Mucosa of descending colon (tissue), 3 donors: ENCODE results near the gene CPNE4. TPM values are rescaled to one million over a fixed set of nuclear protein-coding genes. Genes with fewer than 3 reads are reported as not detected.
"Not testable (repeated sequence)": the region's sequence is repeated elsewhere in the genome, so short reads cannot be mapped to it uniquely, and the experiment has no call there.

Source experiments
- ATAC-seq: fragments of 200-7000 bp; cut with Tn5 transposase; one replicate; pipeline ENCODE4 v1.9.1; 2020; ENCODE audit warnings: mild to moderate bottlenecking, moderate library complexity
- DNase-seq, 3 donors: peaks; one replicate each; pipeline ENCODE4 v3.0.0-alpha.2; 2020
- H3K36me3 ChIP-seq: fragments of 200-600 bp; one replicate; pipeline ENCODE4 v1.8.0; 2021; ENCODE audit warnings: low read depth, mild to moderate bottlenecking
- H3K4me1 ChIP-seq: fragments of 200-600 bp; one replicate; pipeline ENCODE4 v1.8.0; 2021; ENCODE audit warnings: low read depth, mild to moderate bottlenecking
- H3K4me3 ChIP-seq: fragments of 200-600 bp; one replicate; pipeline ENCODE4 v1.8.0; 2021; ENCODE audit warnings: mild to moderate bottlenecking
- H3K9me3 ChIP-seq: fragments of 200-600 bp; one replicate; pipeline ENCODE4 v1.8.0; 2021; ENCODE audit warnings: mild to moderate bottlenecking
- CTCF ChIP-seq: fragments of 200-600 bp; IDR thresholded peaks from one replicate; pipeline ENCODE4 v1.8.0; 2022; ENCODE audit warnings: antibody characterized with exemption, mild to moderate bottlenecking
- intact Hi-C, 2 donors: fragments of 100-400 bp; cut with DNase I in 1 of 2; cut with micrococcal nuclease in 1 of 2; formaldehyde crosslinking; loops; one replicate each; pipeline versions ENCODE4 v1.11.0 to v1.11.1; 2022; cut with DNase I, micrococcal nuclease
- total RNA-seq, 3 donors: library from RNA; stranded (reverse); fragmentation: NEBNext Ultra II Directional in 2 of 3; extraction: Animal tissue kit (Norgen Biotek cat#: 25700) in 2 of 3; gene quantifications; one replicate each; pipeline versions ENCODE4 v1.2.1 to v1.2.4, GENCODE V29; 2021 to 2023
- donor health status: DM: no; HTN: no; CAD: no; lungs with moderate emphysema.
- donor health status: DM: no; HTN: no; CAD: no.
- donor health status: DM: no; HTN: yes; CAD: no.

Gene CPNE4
- total RNA-seq, 3 donors from 2014 or later, result 0.96 to 3.0 (median 1.1) TPM

GRCh38 chr3:131896285-131896684, 138.5 kb downstream of the CPNE4 start:
- Histone ChIP-seq H3K36me3 (no peaks in the 10 kb centered on the region), H3K4me1 (no peaks in the 10 kb centered on the region), H3K4me3 (no peak overlapping the region), H3K9me3 (no peaks in the 10 kb centered on the region)
- no peak for DNase-seq
- intact Hi-C loops, result no loop called here
- ATAC-seq, result no peak
- no peak for TF ChIP-seq CTCF

- Histone ChIP-seq H3K4me1 (no peaks in the 10 kb centered on the region), H3K4me3 (no peak overlapping the region), H3K36me3 (no peaks in the 10 kb centered on the region), H3K9me3 (no peaks in the 10 kb centered on the region)
- DNase-seq (no peak), ATAC-seq (no peak)
- intact Hi-C loops, result no loop called here
- no peak for TF ChIP-seq CTCF
Observed at GRCh38 chr3:131895766-131896165, 139.0 kb downstream of the CPNE4 start.

GRCh38 chr3:131892331-131892730, 142.5 kb downstream of the CPNE4 start:
- Histone ChIP-seq H3K4me1 (no peaks in the 10 kb centered on the region), H3K9me3 (no peaks in the 10 kb centered on the region), H3K4me3 (no peak overlapping the region), H3K36me3 (no peaks in the 10 kb centered on the region)
- intact Hi-C loops, result no loop called here
- TF ChIP-seq CTCF, result no peak
- DNase-seq (no peak), ATAC-seq (no peak)

GRCh38 chr3:131885871-131886270, 148.9 kb downstream of the CPNE4 start:
- H3K4me1 ChIP-seq, ATAC-seq, H3K9me3 ChIP-seq, H3K4me3 ChIP-seq, intact Hi-C loops, H3K36me3 ChIP-seq, DNase-seq: not testable (repeated sequence)

DNA sequence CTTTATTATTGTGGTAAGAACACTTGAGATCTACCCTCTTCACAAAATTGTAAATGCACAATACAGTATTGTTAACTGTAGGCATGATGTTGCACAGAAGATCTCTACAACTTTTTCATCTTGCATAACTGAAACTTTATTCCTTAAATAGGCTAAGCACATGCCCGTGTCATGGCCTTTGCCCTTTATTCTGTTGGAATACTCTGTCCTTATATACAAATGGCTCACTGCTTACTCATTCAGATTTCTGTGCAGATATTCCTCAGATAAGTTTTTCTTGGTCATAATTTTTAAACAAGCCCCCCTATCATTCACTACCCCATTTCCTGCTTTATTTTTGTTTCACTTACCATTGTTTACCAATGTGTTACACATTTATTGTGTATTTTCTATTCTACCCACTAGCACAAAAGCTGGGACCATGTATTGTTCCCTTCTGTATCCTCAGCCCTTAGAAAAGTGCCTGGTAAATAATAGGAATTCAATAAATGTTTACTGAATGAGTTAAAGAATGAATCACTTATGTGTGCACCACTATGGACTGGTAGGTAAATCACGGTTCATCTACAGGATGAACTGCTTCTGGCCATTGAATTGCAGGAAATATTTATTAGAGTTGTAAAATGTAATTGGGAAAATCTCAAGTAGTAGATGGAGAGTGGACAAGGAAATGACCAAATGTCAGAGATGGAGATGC, 151.0 kb downstream of the CPNE4 start:
- no peak overlapping the region for H3K4me3 ChIP-seq
- DNase-seq, result no peak
- no peaks in the 10 kb centered on the region for H3K36me3 ChIP-seq
- intact Hi-C loops, result no loop called here
- no peaks in the 10 kb centered on the region for H3K9me3 ChIP-seq
- no peak for ATAC-seq
- TF ChIP-seq CTCF, result no peak
- H3K4me1 ChIP-seq, result no peaks in the 10 kb centered on the region

GRCh38 chr3:131883086-131883485, 151.7 kb downstream of the CPNE4 start:
- no peak for DNase-seq
- ATAC-seq, result no peak
- intact Hi-C loops, result no loop called here

More at GRCh38 chr3:131883086-131883485, 151.7 kb downstream of the CPNE4 start:
- H3K36me3 ChIP-seq, result no peaks in the 10 kb centered on the region
- TF ChIP-seq CTCF, result no peak
- no peaks in the 10 kb centered on the region for H3K4me1 ChIP-seq
- H3K4me3 ChIP-seq, result no peak overlapping the region
- no peaks in the 10 kb centered on the region for H3K9me3 ChIP-seq
